ENCODE results near the gene SH3BGR. TPM values are rescaled to one million over a fixed set of nuclear protein-coding genes. Genes with fewer than 3 reads are reported as not detected.

SH3BGR gene
- total and polyA plus RNA-seq, 2 donors (not counting 1 experiment from before 2014, with no cell fraction given), result 1.8 to 6.8 TPM

DNA sequence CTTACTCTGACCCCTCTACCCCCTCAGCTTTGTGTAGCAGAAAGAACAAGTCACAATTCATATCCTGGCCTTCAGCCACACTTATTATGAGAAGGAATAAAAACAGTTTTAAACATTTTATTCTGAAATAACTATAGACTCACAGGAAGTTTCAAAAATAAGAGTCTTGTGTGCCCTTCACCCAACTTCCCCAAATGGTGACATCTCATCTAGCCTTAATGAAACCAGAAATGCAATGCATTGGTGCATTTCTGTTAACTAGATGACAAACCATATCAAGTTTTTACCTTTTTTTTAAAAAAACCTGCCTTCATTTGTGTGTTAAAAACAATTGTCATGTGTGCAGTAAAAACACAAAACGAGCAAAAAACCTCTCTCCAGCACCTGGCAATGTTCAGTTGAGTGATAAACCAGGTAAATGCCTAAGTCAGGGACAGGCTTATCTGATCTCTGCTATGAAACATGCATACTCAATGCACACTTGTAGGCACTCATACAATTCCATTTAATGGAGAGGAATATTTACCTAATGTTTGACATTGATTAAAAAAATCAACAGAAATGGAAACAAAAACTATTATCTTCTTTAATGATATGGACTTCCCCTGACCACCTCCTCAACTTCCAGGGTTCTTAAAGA, 51.5 kb downstream of the SH3BGR start:
- H4K20me1 ChIP-seq (ENCODE audit: control insufficient read depth, extremely low read depth, insufficient read depth, low read length), result no peaks in the 10 kb centered on the region
- H3K9ac ChIP-seq (ENCODE audit: insufficient read depth, low read length), result no peak overlapping the region
- TF ChIP-seq, protein P1, sequence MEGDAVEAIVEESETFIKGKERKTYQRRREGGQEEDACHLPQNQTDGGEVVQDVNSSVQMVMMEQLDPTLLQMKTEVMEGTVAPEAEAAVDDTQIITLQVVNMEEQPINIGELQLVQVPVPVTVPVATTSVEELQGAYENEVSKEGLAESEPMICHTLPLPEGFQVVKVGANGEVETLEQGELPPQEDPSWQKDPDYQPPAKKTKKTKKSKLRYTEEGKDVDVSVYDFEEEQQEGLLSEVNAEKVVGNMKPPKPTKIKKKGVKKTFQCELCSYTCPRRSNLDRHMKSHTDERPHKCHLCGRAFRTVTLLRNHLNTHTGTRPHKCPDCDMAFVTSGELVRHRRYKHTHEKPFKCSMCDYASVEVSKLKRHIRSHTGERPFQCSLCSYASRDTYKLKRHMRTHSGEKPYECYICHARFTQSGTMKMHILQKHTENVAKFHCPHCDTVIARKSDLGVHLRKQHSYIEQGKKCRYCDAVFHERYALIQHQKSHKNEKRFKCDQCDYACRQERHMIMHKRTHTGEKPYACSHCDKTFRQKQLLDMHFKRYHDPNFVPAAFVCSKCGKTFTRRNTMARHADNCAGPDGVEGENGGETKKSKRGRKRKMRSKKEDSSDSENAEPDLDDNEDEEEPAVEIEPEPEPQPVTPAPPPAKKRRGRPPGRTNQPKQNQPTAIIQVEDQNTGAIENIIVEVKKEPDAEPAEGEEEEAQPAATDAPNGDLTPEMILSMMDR (conservative IDR thresholded peaks at IDR 0.05 in 1 of 2, IDR thresholded peaks at IDR 0.05 in 1 of 2; ENCODE audit: low read depth in 1 of 2, low read length in 2 of 2), result no peak
- TF ChIP-seq EZH2 (IDR thresholded peaks at IDR 0.05; ENCODE audit: low read length, missing control alignments), result no peak
- H2AFZ ChIP-seq (ENCODE audit: low read length), result no peak overlapping the region
- no peak overlapping the region for H3K27ac ChIP-seq (ENCODE audit: insufficient read depth, low read length)
- H3K27me3 ChIP-seq (ENCODE audit: control insufficient read depth, insufficient read depth, low read length), result no peaks in the 10 kb centered on the region
- H3K4me3 ChIP-seq (replicated peaks in 1 of 4; ENCODE audit: control extremely low read depth in 1 of 4, insufficient read depth in 1 of 4, low read depth in 3 of 4, low read length in 4 of 4), result no peak overlapping the region
- no peaks in the 10 kb centered on the region for H3K36me3 ChIP-seq (ENCODE audit: control insufficient read depth, insufficient read depth, low read length)
- no peak overlapping the region for H3K4me2 ChIP-seq (ENCODE audit: extremely low read depth, insufficient read depth, low read length)
- H3K79me2 ChIP-seq (ENCODE audit: control insufficient read depth, insufficient read depth, low read length), result no peaks in the 10 kb centered on the region
- DNase-seq (ENCODE audit: low read depth in 2 of 2), result no peak
- H3K4me1 ChIP-seq (ENCODE audit: control insufficient read depth, extremely low read depth, insufficient read depth, low read length), result no peaks in the 10 kb centered on the region
- no peaks in the 10 kb centered on the region for H3K9me3 ChIP-seq (ENCODE audit: control insufficient read depth, insufficient read depth, low read depth, low read length)

- no peaks in the 10 kb centered on the region for H4K20me1 ChIP-seq (ENCODE audit: control insufficient read depth, extremely low read depth, insufficient read depth, low read length)
- TF ChIP-seq, protein P1 (conservative IDR thresholded peaks at IDR 0.05 in 1 of 2, IDR thresholded peaks at IDR 0.05 in 1 of 2; ENCODE audit: low read depth in 1 of 2, low read length in 2 of 2), result no peak
- no peak for TF ChIP-seq EZH2 (IDR thresholded peaks at IDR 0.05; ENCODE audit: low read length, missing control alignments)
- H2AFZ ChIP-seq (ENCODE audit: low read length), result no peak overlapping the region
- H3K4me2 ChIP-seq (ENCODE audit: extremely low read depth, insufficient read depth, low read length), result no peak overlapping the region
- no peaks in the 10 kb centered on the region for H3K9me3 ChIP-seq (ENCODE audit: control insufficient read depth, insufficient read depth, low read depth, low read length)
- no peaks in the 10 kb centered on the region for H3K4me1 ChIP-seq (ENCODE audit: control insufficient read depth, extremely low read depth, insufficient read depth, low read length)
- no peaks in the 10 kb centered on the region for H3K36me3 ChIP-seq (ENCODE audit: control insufficient read depth, insufficient read depth, low read length)
- no peak overlapping the region for H3K27ac ChIP-seq (ENCODE audit: insufficient read depth, low read length)
- no peaks in the 10 kb centered on the region for H3K79me2 ChIP-seq (ENCODE audit: control insufficient read depth, insufficient read depth, low read length)
- H3K9ac ChIP-seq (ENCODE audit: insufficient read depth, low read length), result no peak overlapping the region
- DNase-seq (ENCODE audit: low read depth in 2 of 2), result no peak
- no peaks in the 10 kb centered on the region for H3K27me3 ChIP-seq (ENCODE audit: control insufficient read depth, insufficient read depth, low read length)
- H3K4me3 ChIP-seq (replicated peaks in 1 of 4; ENCODE audit: control extremely low read depth in 1 of 4, insufficient read depth in 1 of 4, low read depth in 3 of 4, low read length in 4 of 4), result no peak overlapping the region
These were observed 52.5 kb downstream of the SH3BGR start for GRCh38 chr21:39504230-39504629.

GRCh38 chr21:39510240-39510639, 58.5 kb downstream of the SH3BGR start:
- H3K79me2 ChIP-seq (ENCODE audit: control insufficient read depth, insufficient read depth, low read length), result no peaks in the 10 kb centered on the region
- no peaks in the 10 kb centered on the region for H3K9me3 ChIP-seq (ENCODE audit: control insufficient read depth, insufficient read depth, low read depth, low read length)
- TF ChIP-seq, protein P1 (conservative IDR thresholded peaks at IDR 0.05 in 1 of 2, IDR thresholded peaks at IDR 0.05 in 1 of 2; ENCODE audit: low read depth in 1 of 2, low read length in 2 of 2), result no peak
- no peak for TF ChIP-seq EZH2 (IDR thresholded peaks at IDR 0.05; ENCODE audit: low read length, missing control alignments)
- no peak overlapping the region for H3K27ac ChIP-seq (ENCODE audit: insufficient read depth, low read length)
- no peak overlapping the region for H2AFZ ChIP-seq (ENCODE audit: low read length)
- DNase-seq (ENCODE audit: low read depth in 2 of 2), result no peak
- H3K4me3 ChIP-seq (replicated peaks in 1 of 4; ENCODE audit: control extremely low read depth in 1 of 4, insufficient read depth in 1 of 4, low read depth in 3 of 4, low read length in 4 of 4), result no peak overlapping the region
- H3K9ac ChIP-seq (ENCODE audit: insufficient read depth, low read length), result no peak overlapping the region
- H3K4me1 ChIP-seq (ENCODE audit: control insufficient read depth, extremely low read depth, insufficient read depth, low read length), result no peaks in the 10 kb centered on the region
- no peak overlapping the region for H3K4me2 ChIP-seq (ENCODE audit: extremely low read depth, insufficient read depth, low read length)
- no peaks in the 10 kb centered on the region for H4K20me1 ChIP-seq (ENCODE audit: control insufficient read depth, extremely low read depth, insufficient read depth, low read length)
- H3K27me3 ChIP-seq (ENCODE audit: control insufficient read depth, insufficient read depth, low read length), result no peaks in the 10 kb centered on the region
- no peaks in the 10 kb centered on the region for H3K36me3 ChIP-seq (ENCODE audit: control insufficient read depth, insufficient read depth, low read length)

Measured in fibroblast of lung (primary cell).